Osteoblast (primary cell): ENCODE measurements around the gene MRPL43. TPM values are rescaled to one million over a fixed set of nuclear protein-coding genes. Genes with fewer than 3 reads are reported as not detected.

ENCODE experiments used
- DNase-seq: peaks from one replicate; pipeline ENCODE4 v3.0.0; 2011; ENCODE audit warnings: low spot score, mixed read lengths; ENCODE audit not compliant: insufficient read length; ENCODE audit errors: missing footprints
- H2AFZ ChIP-seq: 2 replicates; pipeline ENCODE4 v1.6.0; 2011; ENCODE audit warnings: mild to moderate bottlenecking, low read length
- H3K27ac ChIP-seq: 2 replicates; pipeline ENCODE4 v1.5.1; 2011; ENCODE audit warnings: mild to moderate bottlenecking, low read depth, low read length, moderate library complexity
- H3K27me3 ChIP-seq: 2 replicates; pipeline ENCODE4 v1.6.0; 2012; ENCODE audit warnings: mild to moderate bottlenecking, control low read depth, inconsistent platforms, low read length, moderate library complexity; ENCODE audit not compliant: insufficient read depth
- H3K36me3 ChIP-seq: 2 replicates; pipeline ENCODE4 v1.5.1; 2011; ENCODE audit warnings: mild to moderate bottlenecking, low read length, control low read depth, moderate library complexity; ENCODE audit not compliant: insufficient read depth
- H3K4me1 ChIP-seq: 2 replicates; pipeline ENCODE4 v1.5.1; 2011; ENCODE audit warnings: mild to moderate bottlenecking, low read length, control low read depth, moderate library complexity; ENCODE audit not compliant: insufficient read depth
- H3K4me2 ChIP-seq: 2 replicates; pipeline ENCODE4 v1.6.0; 2011; ENCODE audit warnings: mild to moderate bottlenecking, low read length; ENCODE audit not compliant: insufficient read depth
- H3K4me3 ChIP-seq: fragments of 200-600 bp; sonication (generic); 3 replicates; pipeline ENCODE4 v1.5.1; 2012; ENCODE audit warnings: mild to moderate bottlenecking, low read length, inconsistent platforms; ENCODE audit not compliant: insufficient read depth
- H3K79me2 ChIP-seq: 2 replicates; pipeline ENCODE4 v1.6.0; 2012; ENCODE audit warnings: mild to moderate bottlenecking, low read length, control low read depth, inconsistent platforms; ENCODE audit not compliant: insufficient read depth
- H3K9me3 ChIP-seq: 2 replicates; pipeline ENCODE4 v1.5.1; 2011; ENCODE audit warnings: low read depth, low read length, control low read depth
- H4K20me1 ChIP-seq: 2 replicates; pipeline ENCODE4 v1.6.0; 2012; ENCODE audit warnings: mild to moderate bottlenecking, low read length, control low read depth; ENCODE audit not compliant: insufficient read depth
- CTCF ChIP-seq: IDR thresholded peaks from 2 replicates; pipeline ENCODE4 v1.5.1; 2011; ENCODE audit warnings: mild to moderate bottlenecking, low read depth, low read length, moderate library complexity; ENCODE audit errors: extremely low read depth
- total RNA-seq: library from RNA; depleted of rRNA; stranded (reverse); fragments of >200 nt; gene quantifications from 2 replicates; pipeline ENCODE4 v1.2.3, GENCODE V29; 2012

The MRPL43 gene
- total RNA-seq, 1 donor: 48.5 TPM

- Histone ChIP-seq H2AFZ (no peak overlapping the region), H4K20me1 (no peaks in the 10 kb centered on the region), H3K36me3 (peaks cover 71% of the 10 kb centered on the region), H3K4me1 (no peaks in the 10 kb centered on the region), H3K4me3 (no peak overlapping the region), H3K79me2 (no peaks in the 10 kb centered on the region), H3K9me3 (no peaks in the 10 kb centered on the region), H3K27ac (no peak overlapping the region), H3K27me3 (no peaks in the 10 kb centered on the region), H3K4me2 (no peak overlapping the region)
- DNase-seq: no peak
- TF ChIP-seq CTCF: no peak
Observed at GRCh38 chr10:100948916-100949315, 38.4 kb downstream of the MRPL43 start.

GRCh38 chr10:100945754-100946153 is 41.5 kb downstream of the MRPL43 start:
- no peaks in the 10 kb centered on the region for H3K4me1 ChIP-seq
- no peaks in the 10 kb centered on the region for H3K9me3 ChIP-seq
- H2AFZ ChIP-seq: no peak overlapping the region
- H4K20me1 ChIP-seq: no peaks in the 10 kb centered on the region
- H3K4me2 ChIP-seq: no peak overlapping the region
- no peaks in the 10 kb centered on the region for H3K27me3 ChIP-seq
- no peak overlapping the region for H3K27ac ChIP-seq
- TF ChIP-seq CTCF: no peak
- H3K36me3 ChIP-seq: peaks cover 80% of the 10 kb centered on the region
- DNase-seq: peak; percentile 6
- no peak overlapping the region for H3K4me3 ChIP-seq
- H3K79me2 ChIP-seq: no peaks in the 10 kb centered on the region

GRCh38 chr10:100943508-100943907 is 43.8 kb downstream of the MRPL43 start:
- Histone ChIP-seq H4K20me1 (no peaks in the 10 kb centered on the region), H3K36me3 (peaks cover 76% of the 10 kb centered on the region), H3K27ac (no peak overlapping the region), H3K4me3 (no peak overlapping the region), H3K9me3 (no peaks in the 10 kb centered on the region), H3K79me2 (no peaks in the 10 kb centered on the region), H3K4me1 (no peaks in the 10 kb centered on the region), H3K4me2 (no peak overlapping the region), H3K27me3 (no peaks in the 10 kb centered on the region), H2AFZ (no peak overlapping the region)
- TF ChIP-seq CTCF: no peak
- no peak for DNase-seq

- no peak for TF ChIP-seq CTCF
- Histone ChIP-seq H3K4me2 (no peak overlapping the region), H3K9me3 (no peaks in the 10 kb centered on the region), H2AFZ (no peak overlapping the region), H3K27me3 (no peaks in the 10 kb centered on the region), H3K27ac (no peak overlapping the region), H3K4me1 (no peaks in the 10 kb centered on the region), H3K79me2 (no peaks in the 10 kb centered on the region), H3K36me3 (peaks cover 76% of the 10 kb centered on the region), H3K4me3 (no peak overlapping the region), H4K20me1 (no peaks in the 10 kb centered on the region)
- DNase-seq: no peak
Observed at GRCh38 chr10:100942229-100942628, 45.1 kb downstream of the MRPL43 start.
